Endometrial microvascular endothelial cells (primary cell): Measurements from ENCODE around the gene RGS14. TPM values are rescaled to one million over a fixed set of nuclear protein-coding genes. Genes with fewer than 3 reads are reported as not detected.

Experiments
- in situ Hi-C: cut with HindIII; loops from 2 replicates; pipeline ENCODE4 v1.10.0; 2017; ENCODE audit warnings: low sequenced_read_pairs, low pct_unique_long_range_greater_than_20kb; ENCODE audit errors: inconsistent ontology term
- total RNA-seq: library from RNA; depleted of rRNA; stranded (reverse); fragments of >200 nt; gene quantifications from one replicate; pipeline ENCODE4 v1.2.3, GENCODE V29; 2015; ENCODE audit errors: inconsistent ontology term

Gene RGS14
- 7.2 TPM for total RNA-seq

- in situ Hi-C loops: no loop called here
Measured at GRCh38 chr5:177357459-177358351, at the start of gene RGS14. Gene RGS14 (plus strand): TSS chr5:177357924. CDS start chr5:177358025, 101 bp downstream.

GRCh38 chr5:177308740-177309139 lies 49.0 kb upstream of the RGS14 start:
- in situ Hi-C loops: no loop called here

GRCh38 chr5:177309351-177310191 lies 48.2 kb upstream of the RGS14 start:
- in situ Hi-C loops: no loop called here

- in situ Hi-C loops: no loop called here
Measured at GRCh38 chr5:177310332-177310731, 47.4 kb upstream of the RGS14 start.

GRCh38 chr5:177310757-177311391 lies 46.9 kb upstream of the RGS14 start:
- in situ Hi-C loops: no loop called here

GRCh38 chr5:177311392-177311722 lies 46.4 kb upstream of the RGS14 start:
- in situ Hi-C loops: no loop called here

- in situ Hi-C loops: no loop called here
Measured at GRCh38 chr5:177311723-177312648, 45.7 kb upstream of the RGS14 start, which contains the start of gene MXD3. Gene MXD3 (minus strand): TSS chr5:177311898. CDS start chr5:177311830, 68 bp downstream.

- in situ Hi-C loops: no loop called here
Measured at GRCh38 chr5:177312649-177313181, 45.0 kb upstream of the RGS14 start.

GRCh38 chr5:177313561-177314259 lies 44.0 kb upstream of the RGS14 start:
- in situ Hi-C loops: no loop called here

- in situ Hi-C loops: no loop called here
Measured at GRCh38 chr5:177314376-177315342, 43.1 kb upstream of the RGS14 start.

GRCh38 chr5:177315411-177315810 lies 42.3 kb upstream of the RGS14 start:
- in situ Hi-C loops: no loop called here

- in situ Hi-C loops: no loop called here
Measured at GRCh38 chr5:177316005-177316404, 41.7 kb upstream of the RGS14 start.

GRCh38 chr5:177317959-177318377 lies 39.8 kb upstream of the RGS14 start:
- in situ Hi-C loops: no loop called here

- in situ Hi-C loops: loop anchor here (10.0 kb wide), 1 partner anchor 125 kb away; the partner anchor contains the start of gene PRR7
Measured at GRCh38 chr5:177319913-177320588, 37.7 kb upstream of the RGS14 start.

GRCh38 chr5:177320879-177321278 lies 36.8 kb upstream of the RGS14 start:
- in situ Hi-C loops: loop anchor here (10.0 kb wide), 1 partner anchor 124 kb away; the partner anchor contains the start of gene PRR7
